T-cell (primary cell): ENCODE data around the gene NFIA. TPM values are rescaled to one million over a fixed set of nuclear protein-coding genes. Genes with fewer than 3 reads are reported as not detected.

Source experiments
- ATAC-seq, 4 experiments: fragments of 200-7000 bp in 3 of 4; fragments of 150-1000 bp in 1 of 4; cut with Tn5 transposase; replicated peaks in 1 of 4; 1 replicate in 3 of 4; 2 replicates in 1 of 4; pipeline ENCODE4 v1.10.0; 2021; ENCODE audit warnings: moderate library complexity in 3 of 4, mild to moderate bottlenecking in 2 of 4, moderate number of reproducible peaks in 1 of 4
- CTCF ChIA-PET, 2 donors: fragments of 300-600 bp; sonication (Branson Sonifier 250); formaldehyde crosslinking; loops; one replicate each; lab custom pipeline; 2022; ENCODE audit warnings: antibody characterized with exemption in 2 of 2; lab: Charles Lee
- POLR2A ChIA-PET, 2 donors: fragments of 300-600 bp; sonication (Branson Sonifier 250); formaldehyde crosslinking; loops; one replicate each; lab custom pipeline; 2022; ENCODE audit warnings: antibody characterized with exemption in 2 of 2; lab: Charles Lee
- DNase-seq, 35 experiments: peaks; one replicate each; pipeline versions ENCODE4 v3.0.0 to v3.0.0-alpha.2; 2013 to 2023
- H3K27ac ChIP-seq: one replicate; pipeline ENCODE4 v1.5.1; 2013; ENCODE audit warnings: low read length
- H3K27me3 ChIP-seq, 2 experiments: replicated peaks in 1 of 2; 1 replicate in 1 of 2; 2 replicates in 1 of 2; pipeline versions ENCODE4 v1.6.1 to v1.7.0; 2013; ENCODE audit warnings: low read length in 1 of 2, mixed read lengths in 1 of 2; ENCODE audit not compliant: control insufficient read depth in 2 of 2, insufficient read depth in 2 of 2; ENCODE audit errors: extremely low read depth in 1 of 2
- H3K36me3 ChIP-seq, 2 donors: 1 replicate in 1 of 2; 2 replicates in 1 of 2; pipeline versions ENCODE4 v1.6.1 to v1.7.0; 2013; ENCODE audit warnings: low read length in 1 of 2; ENCODE audit not compliant: control insufficient read depth in 2 of 2, insufficient read depth in 1 of 2; ENCODE audit errors: extremely low read depth in 1 of 2
- H3K4me1 ChIP-seq, 2 experiments: 1 replicate in 1 of 2; 2 replicates in 1 of 2; pipeline versions ENCODE4 v1.6.1 to v1.7.0; 2013; ENCODE audit warnings: low read length in 2 of 2, mixed read lengths in 1 of 2; ENCODE audit not compliant: insufficient read depth in 2 of 2, control insufficient read depth in 1 of 2; ENCODE audit errors: extremely low read depth in 1 of 2
- H3K4me3 ChIP-seq, 2 donors: 1 replicate in 1 of 2; 2 replicates in 1 of 2; pipeline versions ENCODE4 v1.5.1 to v1.7.0; 2013; ENCODE audit warnings: mild to moderate bottlenecking in 2 of 2, low read length in 1 of 2, moderate library complexity in 1 of 2; ENCODE audit not compliant: control insufficient read depth in 1 of 2; ENCODE audit errors: extremely low read depth in 1 of 2
- H3K9me3 ChIP-seq: 2 replicates; pipeline ENCODE4 v1.7.0; 2013
- H3K27ac Mint-ChIP-seq, 2 donors: one replicate each; pipeline ENCODE4 v1.8.0; 2020 to 2021; ENCODE audit warnings: mild to moderate bottlenecking in 2 of 2, mixed read lengths in 2 of 2
- H3K27me3 Mint-ChIP-seq, 2 donors: one replicate each; pipeline ENCODE4 v1.8.0; 2021 to 2022; ENCODE audit warnings: mixed read lengths in 2 of 2
- H3K36me3 Mint-ChIP-seq: one replicate; pipeline ENCODE4 v1.8.0; 2021; ENCODE audit warnings: mixed read lengths
- H3K4me1 Mint-ChIP-seq, 3 donors: one replicate each; pipeline ENCODE4 v1.8.0; 2020 to 2022; ENCODE audit warnings: mixed read lengths in 3 of 3, mild to moderate bottlenecking in 1 of 3
- H3K4me3 Mint-ChIP-seq, 3 donors: one replicate each; pipeline ENCODE4 v1.8.0; 2020 to 2022; ENCODE audit warnings: mild to moderate bottlenecking in 3 of 3, mixed read lengths in 3 of 3, moderate library complexity in 3 of 3
- H3K9me3 Mint-ChIP-seq, 3 donors: one replicate each; pipeline ENCODE4 v1.8.0; 2020 to 2022; ENCODE audit warnings: mixed read lengths in 3 of 3
- WGBS: methylation state at CpG from one replicate; pipeline ENCODE4 v1.1.5; 2013; ENCODE audit warnings: missing lambda C conversion rate; ENCODE audit not compliant: insufficient coverage; 5-methylcytosine and 5-hydroxymethylcytosine counted together
- total RNA-seq, 35 experiments: library from RNA in 6 of 35; stranded (reverse) in 6 of 35; fragments of 120-200 nt in 1 of 35; gene quantifications; one replicate each; pipeline versions ENCODE4 v1.2.1 to v1.2.4 and lab custom pipeline; 2013 to 2026

The NFIA gene
- total RNA-seq, 5 donors from 2014 or later (not counting 1 experiment from before 2014, with no cell fraction given) = 5.1 to 10.1 (median 7.1) TPM

DNA sequence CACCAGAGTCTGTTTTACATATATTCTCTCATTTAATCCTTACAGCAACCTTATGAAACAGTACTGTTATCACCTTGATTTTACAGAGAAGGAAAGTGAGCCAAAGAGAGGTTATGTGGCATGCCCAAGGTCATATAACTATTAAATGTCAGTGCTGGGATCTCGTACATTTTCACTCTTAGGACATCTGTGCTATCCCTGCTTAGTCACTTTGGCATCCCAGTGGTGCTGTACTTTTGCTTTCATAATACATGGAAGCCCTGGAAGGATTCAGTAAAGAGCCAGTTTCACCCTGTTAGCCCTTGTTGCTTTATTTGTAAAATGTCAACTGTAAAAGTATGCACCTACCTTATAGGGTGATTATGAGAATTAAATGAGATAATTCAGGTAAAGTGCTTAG lies 104.4 kb downstream of the NFIA start:
- Histone ChIP-seq H3K9me3 (no peaks in the 10 kb centered on the region), H3K27ac (no peak overlapping the region), H3K4me3 (no peak overlapping the region), H3K27me3 (no peaks in the 10 kb centered on the region), H3K4me1 (no peaks in the 10 kb centered on the region), H3K36me3 (no peaks in the 10 kb centered on the region)
- DNase-seq = no peak
- Mint-ChIP-seq H3K36me3 (no peaks in the 10 kb centered on the region), H3K4me3 (no peak overlapping the region), H3K27ac (no peak overlapping the region), H3K27me3 (no peaks in the 10 kb centered on the region), H3K4me1 (peaks cover 0 to 4% (median 0%) of the 10 kb centered on the region in 3 donors), H3K9me3 (no peaks in the 10 kb centered on the region)
- ChIA-PET POLR2A (no interaction called here), CTCF (no interaction called here)
- WGBS = no CpG with 5 or more reads among the region's 1 CpG
- ATAC-seq = no peak

DNA sequence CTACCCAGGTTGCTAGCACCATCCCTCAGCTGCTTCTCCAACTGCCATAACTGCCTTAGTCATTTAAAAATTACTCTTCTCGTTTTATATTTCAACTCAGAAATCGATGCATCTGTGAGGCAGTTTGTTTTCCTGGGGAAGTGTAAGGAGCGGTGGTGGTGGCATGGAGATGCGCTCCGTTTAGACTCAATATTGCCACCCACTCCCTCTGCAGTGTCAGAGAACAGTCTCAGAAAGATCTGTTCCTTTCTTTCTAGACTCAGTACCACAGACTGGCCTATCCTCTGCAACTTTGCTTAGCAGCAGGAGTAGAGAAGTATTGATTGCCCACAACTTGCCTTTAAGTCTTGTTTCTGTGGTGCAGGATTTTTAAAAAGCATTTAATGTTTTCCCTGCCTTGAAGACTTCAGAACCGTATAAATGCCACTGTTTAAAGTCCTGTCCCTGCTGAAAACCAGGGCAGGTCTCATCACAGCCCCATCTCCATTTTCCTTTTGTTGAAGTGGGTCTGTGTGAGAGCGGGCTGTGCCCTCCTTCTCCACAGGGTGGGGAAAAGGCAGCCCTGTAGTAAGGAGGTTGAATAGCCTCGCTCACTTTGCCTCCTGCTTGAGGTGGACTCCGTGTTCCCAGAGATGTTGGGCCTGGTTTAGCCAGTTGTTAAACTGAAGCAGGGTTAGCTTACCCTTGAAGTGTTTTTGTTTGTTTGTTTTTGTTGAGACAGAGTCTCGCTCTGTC lies 105.2 kb downstream of the NFIA start:
- CTCF ChIA-PET = no interaction called here
- H3K27ac ChIP-seq = no peak overlapping the region
- 87% methylated on average over 2 of the region's 10 CpGs for WGBS
- ATAC-seq (no peak), DNase-seq (no peak)
- H3K36me3 Mint-ChIP-seq = no peaks in the 10 kb centered on the region
- H3K27me3 ChIP-seq = no peaks in the 10 kb centered on the region
- POLR2A ChIA-PET = no interaction called here
- H3K4me3 Mint-ChIP-seq = no peak overlapping the region
- no peaks in the 10 kb centered on the region for H3K4me1 ChIP-seq
- peaks cover 0 to 4% (median 0%) of the 10 kb centered on the region in 3 donors for H3K4me1 Mint-ChIP-seq
- H3K36me3 ChIP-seq = no peaks in the 10 kb centered on the region
- H3K9me3 ChIP-seq = no peaks in the 10 kb centered on the region
- H3K27me3 Mint-ChIP-seq = no peaks in the 10 kb centered on the region
- no peak overlapping the region for H3K27ac Mint-ChIP-seq
- no peaks in the 10 kb centered on the region for H3K9me3 Mint-ChIP-seq
- no peak overlapping the region for H3K4me3 ChIP-seq

DNA sequence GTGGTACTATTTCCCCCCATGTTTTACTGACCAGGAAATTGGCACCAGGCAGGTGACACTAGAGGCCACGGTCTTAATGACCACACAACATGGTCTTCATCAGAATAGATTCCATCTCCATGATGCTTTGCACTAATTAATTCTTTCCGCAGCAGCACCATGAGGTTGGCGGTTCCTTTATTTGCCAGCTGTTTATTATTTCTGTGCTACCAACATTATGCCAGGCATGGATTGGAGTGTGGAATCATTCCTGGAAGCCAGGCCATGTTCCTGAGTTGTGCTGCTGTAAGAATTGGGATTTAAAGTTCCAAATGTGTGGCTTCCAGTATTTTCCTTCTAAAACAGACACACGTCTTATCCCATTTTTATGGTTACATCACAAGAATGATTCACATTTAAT lies 107.8 kb downstream of the NFIA start:
- H3K27ac ChIP-seq = no peak overlapping the region
- H3K4me3 Mint-ChIP-seq = no peak overlapping the region
- H3K4me1 Mint-ChIP-seq = no peaks in the 10 kb centered on the region
- no peaks in the 10 kb centered on the region for H3K9me3 ChIP-seq
- H3K27me3 Mint-ChIP-seq = no peaks in the 10 kb centered on the region
- no peak for DNase-seq
- no peaks in the 10 kb centered on the region for H3K4me1 ChIP-seq
- CTCF ChIA-PET = no interaction called here
- H3K27me3 ChIP-seq = no peaks in the 10 kb centered on the region
- no peaks in the 10 kb centered on the region for H3K9me3 Mint-ChIP-seq
- 67% methylated on average over 1 of the region's 4 CpGs for WGBS
- H3K27ac Mint-ChIP-seq = no peak overlapping the region
- POLR2A ChIA-PET = no interaction called here
- no peak for ATAC-seq
- no peak overlapping the region for H3K4me3 ChIP-seq
- H3K36me3 Mint-ChIP-seq = no peaks in the 10 kb centered on the region
- no peaks in the 10 kb centered on the region for H3K36me3 ChIP-seq

DNA sequence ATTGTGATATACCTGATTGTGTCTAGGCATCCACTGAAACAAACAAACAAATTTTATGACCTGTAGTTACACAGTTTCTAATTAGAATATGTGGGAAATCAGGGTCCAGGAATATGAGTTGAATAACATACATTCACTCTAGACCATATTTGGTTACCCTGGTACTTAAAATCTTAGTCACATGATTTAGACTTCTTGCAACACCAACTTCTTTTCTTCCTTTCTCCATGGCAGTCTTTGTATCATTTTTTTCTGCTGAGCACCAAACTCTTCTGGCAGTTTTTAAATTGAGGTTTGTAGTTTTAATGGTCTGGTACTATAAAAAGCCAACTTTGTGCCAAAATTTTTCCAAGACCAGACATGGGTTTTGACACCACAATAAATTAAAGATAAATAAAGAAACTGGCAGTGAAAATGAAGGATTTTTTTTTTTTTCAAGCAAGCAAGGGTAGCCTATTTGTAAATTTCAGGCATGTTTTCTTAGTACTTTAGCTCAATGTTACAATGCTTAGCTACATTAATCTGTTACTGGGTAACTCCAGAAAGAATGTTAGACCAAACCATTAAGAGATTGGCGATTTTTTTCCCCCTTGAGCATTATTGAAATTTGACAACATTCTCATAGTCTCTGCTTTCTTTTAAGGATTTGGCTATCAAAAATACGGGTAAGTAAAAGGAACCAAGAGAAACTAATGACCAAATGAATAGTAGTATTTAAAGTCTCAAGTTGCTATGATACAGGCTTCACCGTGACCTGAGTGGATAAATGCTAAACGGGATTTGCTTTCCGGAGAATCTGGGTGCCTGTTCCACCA lies 108.5 kb downstream of the NFIA start:
- no peaks in the 10 kb centered on the region for H3K9me3 Mint-ChIP-seq
- no CpG with 5 or more reads among the region's 5 CpGs for WGBS
- H3K27me3 Mint-ChIP-seq = no peaks in the 10 kb centered on the region
- no peak overlapping the region for H3K4me3 ChIP-seq
- ChIA-PET POLR2A (no interaction called here), CTCF (interaction anchor here in 1 of 2 donors (0.7 kb wide), 1 partner anchor 11 kb away, joined by 3 read pairs; no protein-coding TSS in a partner anchor)
- H3K36me3 Mint-ChIP-seq = no peaks in the 10 kb centered on the region
- H3K27me3 ChIP-seq = no peaks in the 10 kb centered on the region
- ATAC-seq (no peak), DNase-seq (no peak)
- H3K4me3 Mint-ChIP-seq = no peak overlapping the region
- no peak overlapping the region for H3K27ac ChIP-seq
- H3K4me1 Mint-ChIP-seq = no peaks in the 10 kb centered on the region
- no peaks in the 10 kb centered on the region for H3K4me1 ChIP-seq
- no peaks in the 10 kb centered on the region for H3K36me3 ChIP-seq
- H3K27ac Mint-ChIP-seq = no peak overlapping the region
- no peaks in the 10 kb centered on the region for H3K9me3 ChIP-seq

DNA sequence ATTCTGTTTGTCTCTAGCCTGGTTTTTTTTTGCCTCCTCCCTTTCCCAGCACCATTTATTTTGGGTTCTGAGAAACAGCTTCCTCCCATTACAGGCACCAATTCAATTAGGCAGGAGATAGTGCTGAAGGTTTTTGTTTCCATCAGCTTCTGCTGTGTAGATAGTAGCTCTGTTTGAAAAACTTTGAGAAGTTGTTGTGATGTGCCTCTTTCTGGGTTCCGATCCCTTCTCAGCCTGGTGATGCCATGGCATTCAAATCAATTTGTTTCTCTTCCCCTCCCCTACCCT lies 109.0 kb downstream of the NFIA start:
- Histone ChIP-seq H3K4me3 (no peak overlapping the region), H3K27me3 (no peaks in the 10 kb centered on the region), H3K27ac (no peak overlapping the region), H3K9me3 (no peaks in the 10 kb centered on the region), H3K4me1 (no peaks in the 10 kb centered on the region), H3K36me3 (no peaks in the 10 kb centered on the region)
- DNase-seq = no peak
- no peaks in the 10 kb centered on the region for H3K27me3 Mint-ChIP-seq
- no peak for ATAC-seq
- ChIA-PET POLR2A (no interaction called here), CTCF (interaction anchor here in 1 of 2 donors (0.7 kb wide), 1 partner anchor 11 kb away, joined by 3 read pairs; no protein-coding TSS in a partner anchor)
- H3K9me3 Mint-ChIP-seq = no peaks in the 10 kb centered on the region
- H3K36me3 Mint-ChIP-seq = no peaks in the 10 kb centered on the region
- no peaks in the 10 kb centered on the region for H3K4me1 Mint-ChIP-seq
- no CpG with 5 or more reads among the region's 1 CpG for WGBS
- no peak overlapping the region for H3K27ac Mint-ChIP-seq
- H3K4me3 Mint-ChIP-seq = no peak overlapping the region

DNA sequence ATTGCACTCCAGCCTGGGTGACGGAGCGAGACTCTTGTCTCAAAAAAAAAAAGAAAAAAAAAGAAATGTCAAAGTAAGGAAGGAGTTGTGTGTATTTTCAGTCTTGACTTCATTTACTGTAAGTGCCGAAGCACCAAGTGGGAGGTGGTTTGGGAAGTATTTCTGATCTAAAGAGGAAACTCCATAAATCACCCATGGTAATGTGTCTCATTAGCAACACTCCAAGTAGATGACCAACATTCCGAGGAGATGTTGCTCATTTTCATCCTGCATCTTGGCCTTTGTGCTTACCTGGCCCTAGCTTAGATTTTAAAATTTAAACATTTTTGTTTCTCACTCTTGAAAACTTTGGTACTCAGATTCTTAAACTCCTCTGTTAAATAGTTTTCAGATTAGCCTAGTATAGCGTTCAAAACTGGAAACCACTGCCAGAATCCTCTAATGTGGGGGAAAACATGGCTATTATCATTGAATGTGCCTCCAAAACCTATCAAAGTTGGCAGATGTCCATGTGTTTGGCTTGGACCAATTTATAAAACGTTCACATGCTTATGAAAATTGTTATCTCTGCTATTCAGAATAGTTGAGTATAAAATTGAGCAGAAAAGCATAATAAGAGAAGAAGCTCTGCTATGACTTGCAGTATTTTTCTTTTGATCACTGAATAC lies 110.4 kb downstream of the NFIA start:
- Mint-ChIP-seq H3K27ac (no peak overlapping the region), H3K4me3 (no peak overlapping the region), H3K36me3 (no peaks in the 10 kb centered on the region), H3K27me3 (no peaks in the 10 kb centered on the region), H3K4me1 (no peaks in the 10 kb centered on the region), H3K9me3 (no peaks in the 10 kb centered on the region)
- H3K9me3 ChIP-seq = no peaks in the 10 kb centered on the region
- DNase-seq (no peak), ATAC-seq (no peak)
- no peak overlapping the region for H3K4me3 ChIP-seq
- CTCF ChIA-PET = no interaction called here
- no CpG with 5 or more reads among the region's 6 CpGs for WGBS
- no peaks in the 10 kb centered on the region for H3K36me3 ChIP-seq
- POLR2A ChIA-PET = no interaction called here
- no peak overlapping the region for H3K27ac ChIP-seq
- H3K4me1 ChIP-seq = no peaks in the 10 kb centered on the region
- H3K27me3 ChIP-seq = no peaks in the 10 kb centered on the region
